GM11168 (cell line): ENCODE results near the gene PSMB7.
"Not testable (repeated sequence)": the region's sequence is repeated elsewhere in the genome, so short reads cannot be mapped to it uniquely, and the experiment has no call there.

ENCODE experiments used
- in situ Hi-C: fragments of 300-500 bp; cut with MboI; formaldehyde crosslinking; loops from one replicate; pipeline ENCODE4 v1.12.0; 2022; ENCODE audit warnings: low sequenced_read_pairs; ENCODE audit not compliant: unreplicated experiment

Gene PSMB7

DNA sequence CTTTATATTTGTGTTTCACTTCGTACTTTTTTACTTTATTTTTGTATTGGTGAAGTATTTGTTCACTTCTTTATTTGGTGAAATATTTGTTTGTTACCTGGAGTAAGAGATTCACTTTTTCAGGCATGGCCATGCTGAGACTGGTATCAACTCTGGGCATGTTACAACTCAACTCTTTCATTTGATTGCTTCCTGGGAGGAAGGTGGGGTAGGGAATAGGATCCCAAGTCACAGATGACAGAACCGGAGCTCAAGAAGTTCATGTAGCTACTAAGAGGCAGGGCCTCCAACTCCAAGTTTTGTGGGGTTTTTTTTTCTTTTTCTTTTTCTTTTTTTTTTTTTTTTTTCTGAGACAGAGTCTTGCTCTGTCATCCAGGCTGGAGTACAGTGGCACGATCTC lies 28.9 kb upstream of the PSMB7 start:
- in situ Hi-C loops, result no loop called here

DNA sequence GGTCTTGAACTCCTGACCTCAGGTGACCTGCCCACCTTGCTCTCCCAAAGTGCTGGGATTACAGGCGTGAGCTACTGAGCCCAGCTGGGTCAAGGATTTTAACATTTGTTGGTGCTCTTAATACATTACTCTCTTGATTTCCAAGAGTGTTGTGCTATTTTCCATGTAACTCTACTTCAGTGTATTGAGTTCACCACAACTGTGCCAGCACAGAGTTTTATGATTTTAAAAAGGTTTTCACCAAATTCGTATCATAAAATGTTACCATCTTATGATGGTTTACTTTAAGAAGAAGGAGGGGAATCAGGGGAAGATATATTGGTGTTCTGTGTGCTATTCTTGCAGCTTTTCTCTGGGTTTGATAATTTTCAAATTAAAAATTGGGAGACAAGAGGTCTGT lies 28.4 kb upstream of the PSMB7 start:
- in situ Hi-C loops, result no loop called here

DNA sequence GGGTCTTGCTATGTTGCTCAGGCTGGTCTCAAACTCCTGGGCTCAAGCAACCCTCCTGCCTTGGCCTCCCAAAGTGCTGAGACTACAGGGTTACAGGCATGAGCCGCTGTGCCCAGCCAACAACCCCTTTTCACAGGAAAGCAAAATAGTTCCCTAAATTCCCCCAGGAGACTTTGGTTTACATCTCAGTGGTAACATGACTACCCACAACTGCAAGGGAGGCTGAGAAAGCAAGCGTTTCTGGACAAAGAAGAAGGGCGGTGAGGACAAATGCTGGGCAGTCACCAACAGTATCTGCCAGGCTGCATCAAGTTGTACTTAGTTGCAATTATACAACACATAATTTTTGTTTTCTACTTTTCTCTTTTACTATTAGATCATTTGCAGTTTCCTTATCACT lies 27.6 kb upstream of the PSMB7 start:
- in situ Hi-C loops, result no loop called here

DNA sequence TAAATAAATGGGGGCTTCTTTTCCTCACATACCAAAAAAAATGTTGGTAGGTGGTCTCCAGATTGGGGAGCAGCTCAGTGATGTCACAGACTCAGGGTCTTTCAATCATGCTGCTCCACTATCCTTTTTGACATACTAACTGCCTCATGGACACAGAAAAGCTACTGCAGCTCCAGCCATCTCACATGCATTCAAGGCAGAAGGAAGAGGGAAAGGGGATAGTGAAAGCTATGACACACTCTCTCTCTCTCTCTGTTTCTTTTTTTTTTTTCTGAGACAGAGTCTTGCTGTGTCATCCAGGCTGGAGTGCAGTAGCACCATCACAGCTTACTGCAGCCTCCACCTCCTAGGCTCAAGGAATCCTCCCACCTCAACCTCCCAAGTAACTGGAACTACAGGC lies 27.1 kb upstream of the PSMB7 start:
- in situ Hi-C loops, result no loop called here

DNA sequence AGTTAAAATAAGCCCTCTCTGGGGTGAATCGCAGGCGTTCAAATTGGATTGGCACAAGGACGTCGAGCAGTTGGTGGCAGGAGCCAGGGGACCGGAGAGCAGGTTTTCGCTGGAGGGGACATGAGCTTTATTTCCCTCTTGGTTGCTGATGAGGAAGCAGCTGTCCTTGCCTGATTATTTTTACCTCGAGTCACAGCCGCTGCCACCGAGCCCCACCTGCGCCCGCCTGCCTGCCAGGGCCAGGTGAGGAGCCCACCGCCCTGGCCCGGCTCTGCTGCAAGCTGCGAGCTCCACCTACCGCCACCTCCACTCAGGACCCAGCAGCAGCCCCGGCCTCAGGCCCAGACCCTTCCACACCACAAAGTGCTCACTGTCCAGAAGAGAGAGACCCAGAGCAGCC lies 26.0 kb upstream of the PSMB7 start:
- in situ Hi-C loops, result no loop called here

DNA sequence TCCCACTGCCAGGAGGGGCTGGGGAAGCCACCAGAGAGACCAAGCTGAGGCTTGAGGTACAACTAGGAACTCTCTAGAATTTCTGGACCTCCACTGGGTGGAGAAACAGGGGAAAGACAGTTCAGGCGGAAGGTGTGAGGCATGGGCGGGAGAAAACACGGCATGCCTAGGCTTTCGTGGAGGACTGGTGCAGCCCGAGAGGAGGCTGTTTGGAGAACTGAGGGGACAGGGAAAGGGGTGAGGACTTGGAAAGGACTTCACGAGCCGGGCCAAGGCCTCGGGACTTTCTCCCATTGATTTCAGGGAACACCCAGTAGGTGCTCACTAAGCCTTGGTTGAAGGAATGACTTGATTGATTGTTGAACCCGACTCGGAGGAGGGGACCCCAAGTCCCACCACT lies 25.5 kb upstream of the PSMB7 start:
- in situ Hi-C loops, result no loop called here

DNA sequence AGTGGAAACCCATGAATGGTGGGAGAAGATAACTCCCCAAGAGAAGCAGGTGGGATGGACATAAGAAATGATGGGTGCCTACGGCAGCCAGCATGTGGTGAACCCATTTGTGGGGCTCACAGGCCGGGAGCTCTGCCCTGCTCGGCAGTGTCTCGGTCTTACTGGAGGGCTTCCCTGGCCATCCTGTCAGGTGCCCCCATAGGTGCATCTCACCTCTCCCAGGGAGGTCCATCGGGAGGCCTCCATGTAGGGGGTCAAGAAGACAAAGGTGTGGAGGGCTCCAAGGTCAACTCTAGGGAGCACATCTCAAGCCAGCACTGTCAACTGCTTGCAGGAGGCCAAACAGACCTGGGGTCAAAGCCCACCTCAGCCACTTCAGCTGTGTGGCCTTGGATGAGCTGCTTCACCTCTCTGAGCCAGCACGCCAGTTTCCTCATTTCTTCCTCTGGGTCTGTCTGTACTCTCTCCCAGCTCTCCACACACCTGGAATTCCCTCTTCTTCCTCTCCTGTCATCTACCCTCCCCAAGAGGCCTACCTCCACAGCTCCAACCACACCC lies 24.5 kb upstream of the PSMB7 start:
- in situ Hi-C loops, result no loop called here

DNA sequence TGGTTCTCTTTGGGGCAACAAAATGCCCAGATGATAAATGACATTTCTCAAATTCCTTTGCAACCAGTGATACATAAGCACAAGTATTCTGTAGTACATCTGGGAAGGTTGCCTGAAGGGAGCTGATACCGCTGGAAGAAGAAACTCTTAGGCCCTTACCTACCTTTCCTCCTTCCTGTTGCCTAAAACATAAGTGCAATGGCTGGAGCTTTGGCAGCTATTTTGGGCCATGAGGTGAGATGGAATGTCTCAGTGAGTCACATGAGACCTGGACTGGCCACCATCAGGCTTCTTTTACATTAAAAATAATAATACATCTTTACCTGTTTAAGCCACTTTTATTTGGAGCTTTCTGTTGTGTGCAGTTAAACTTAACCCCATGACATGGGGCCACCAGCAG lies 23.8 kb upstream of the PSMB7 start:
- in situ Hi-C loops, result no loop called here

DNA sequence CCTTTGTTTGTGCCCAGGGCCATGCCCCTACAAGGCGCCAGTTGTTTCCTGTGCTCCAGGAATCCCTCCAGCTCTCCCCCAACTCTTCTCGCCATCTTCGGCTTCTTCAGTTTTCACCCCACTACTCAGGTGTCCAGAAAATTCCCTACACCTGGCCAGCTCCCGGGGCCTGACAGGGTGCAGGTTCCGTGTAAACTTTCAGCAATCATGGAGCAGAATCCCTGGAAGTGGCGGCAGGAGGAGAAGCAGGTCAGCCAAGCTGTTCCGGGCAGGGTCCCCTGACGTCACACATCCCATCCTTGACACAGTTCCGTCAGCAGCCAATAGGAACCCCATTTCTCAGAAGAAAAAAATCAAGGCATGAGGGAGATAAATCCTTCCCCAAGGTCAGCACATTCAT lies 22.8 kb upstream of the PSMB7 start:
- in situ Hi-C loops, result no loop called here

DNA sequence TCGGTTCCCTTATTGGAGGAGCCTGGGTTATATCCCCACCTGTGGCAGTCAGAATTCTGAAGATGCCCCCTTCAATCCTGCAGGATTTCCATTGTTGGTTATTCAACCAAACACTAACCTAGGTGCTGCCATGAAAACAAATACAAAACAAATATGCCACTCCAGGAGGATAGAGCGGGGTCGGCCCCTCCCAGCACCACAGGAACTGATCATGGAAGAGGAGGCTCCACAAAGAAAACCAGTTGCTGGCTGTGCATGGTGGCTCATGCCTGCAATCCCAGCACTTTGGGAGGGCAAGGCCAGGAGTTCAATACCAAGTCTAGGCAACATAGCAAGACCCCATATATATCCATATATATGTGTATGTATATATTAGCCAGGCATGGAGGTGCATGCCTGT lies 21.8 kb upstream of the PSMB7 start:
- in situ Hi-C loops, result no loop called here

DNA sequence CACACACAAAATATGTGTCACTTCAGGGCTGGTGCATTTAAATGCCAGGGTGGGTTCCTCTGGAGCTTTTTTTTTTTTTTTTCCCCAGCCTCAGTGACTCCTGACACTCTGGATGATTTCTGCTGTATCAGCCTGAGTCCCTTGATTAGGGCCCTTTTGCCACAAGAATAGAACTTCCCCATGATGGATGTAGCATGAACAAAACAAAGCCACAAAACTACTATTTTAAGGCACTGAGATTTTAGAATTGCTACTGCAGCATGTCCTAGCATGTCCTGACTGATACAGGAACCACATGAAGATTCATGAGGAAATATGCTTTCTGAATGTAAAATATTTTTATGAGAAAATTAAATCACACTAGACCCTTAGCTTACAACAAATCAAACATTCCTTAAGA lies 21.1 kb upstream of the PSMB7 start:
- in situ Hi-C loops, result no loop called here

DNA sequence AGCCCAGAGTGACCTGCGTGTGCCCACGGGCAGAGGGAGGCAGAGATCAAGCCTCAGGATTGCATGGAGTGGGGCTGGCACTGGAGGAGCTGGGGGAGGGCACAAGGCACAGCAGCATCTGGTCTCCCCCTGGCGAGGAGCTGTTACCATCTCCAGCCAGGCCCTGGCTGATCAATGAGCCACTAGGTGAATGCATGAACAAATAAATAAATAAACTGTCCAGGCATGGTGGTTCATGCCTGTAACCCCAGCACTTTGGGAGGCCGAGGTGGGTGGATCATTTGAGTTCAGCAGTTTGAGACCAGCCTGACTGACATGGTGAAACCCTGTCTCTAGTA lies 14.3 kb upstream of the PSMB7 start:
- in situ Hi-C loops, result no loop called here

DNA sequence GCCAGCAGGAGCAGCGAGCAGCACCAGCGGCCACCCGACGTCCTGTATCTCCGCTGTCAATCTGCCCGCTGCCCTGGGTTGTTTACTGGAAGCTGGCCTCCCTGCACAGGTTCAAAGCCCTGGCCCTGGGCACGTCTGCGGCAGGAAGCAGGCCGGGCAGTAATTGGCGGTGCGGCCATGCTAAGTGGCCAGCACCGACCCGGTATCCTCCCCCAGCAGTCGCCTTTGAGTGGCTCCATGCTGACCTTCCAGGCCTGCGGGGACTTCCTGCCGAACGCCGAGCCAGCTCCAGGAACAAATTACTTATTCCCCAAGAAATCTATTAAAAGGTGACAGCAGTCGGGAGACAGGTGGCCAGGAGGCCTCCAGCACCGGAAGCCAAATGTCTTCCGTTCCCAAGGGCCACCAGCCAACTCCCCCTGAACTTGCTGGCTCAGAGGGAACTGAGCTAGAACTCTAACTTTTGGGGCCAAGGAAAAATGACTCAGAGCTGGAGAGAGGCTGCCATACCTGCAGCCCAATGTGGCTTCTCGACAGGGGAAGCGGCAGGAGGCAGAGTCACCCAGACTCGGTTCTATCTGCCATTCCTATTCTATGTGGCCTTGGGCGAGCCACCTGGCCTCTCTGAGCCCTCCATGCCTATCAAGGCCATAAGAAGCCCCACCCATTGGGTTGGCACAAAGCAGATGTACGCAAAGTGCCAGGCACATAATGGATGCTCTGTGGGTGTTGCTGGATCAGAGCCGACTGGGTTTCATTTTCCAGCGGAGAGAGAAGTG lies 13.7 kb upstream of the PSMB7 start:
- in situ Hi-C loops, result no loop called here

DNA sequence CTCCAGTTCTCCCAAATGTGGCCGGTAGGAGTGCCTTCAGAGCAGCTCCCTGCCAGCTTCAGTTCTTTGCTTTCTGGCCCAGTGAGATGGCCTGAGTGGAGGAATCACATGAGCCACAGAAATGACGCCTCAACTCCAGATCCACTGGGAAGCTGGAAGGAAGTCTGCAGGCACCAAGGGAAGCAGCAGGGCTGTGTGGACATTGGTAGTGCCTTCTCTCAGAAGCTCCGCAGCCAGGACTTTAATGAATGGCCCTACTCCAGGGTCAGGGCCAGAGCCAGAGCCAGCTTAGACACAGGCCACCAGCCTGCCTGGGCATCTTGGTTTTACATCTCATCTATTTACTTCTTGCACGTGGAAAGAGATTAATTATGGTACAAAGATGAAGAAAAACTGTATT lies 12.0 kb upstream of the PSMB7 start:
- in situ Hi-C loops, result no loop called here

DNA sequence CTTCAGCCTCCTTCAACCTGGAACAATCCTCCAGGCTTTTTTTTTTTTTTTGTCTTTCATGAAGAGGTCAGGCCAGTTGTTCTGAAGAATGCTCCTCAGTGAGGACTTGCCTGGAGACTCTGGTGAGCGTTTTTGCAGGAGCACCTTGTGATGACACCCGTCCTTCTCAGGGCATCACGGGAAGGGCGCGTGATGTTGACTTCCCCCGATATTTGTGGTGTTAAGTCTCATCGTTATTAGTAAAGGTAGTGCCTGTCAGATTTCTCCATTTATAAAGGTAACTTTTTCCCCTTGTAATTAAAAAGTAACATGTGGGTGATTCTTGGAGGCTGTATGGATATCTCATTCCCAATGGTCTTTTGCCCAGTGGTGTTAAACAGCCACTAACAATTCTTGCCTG lies 11.1 kb upstream of the PSMB7 start:
- in situ Hi-C loops, result no loop called here

DNA sequence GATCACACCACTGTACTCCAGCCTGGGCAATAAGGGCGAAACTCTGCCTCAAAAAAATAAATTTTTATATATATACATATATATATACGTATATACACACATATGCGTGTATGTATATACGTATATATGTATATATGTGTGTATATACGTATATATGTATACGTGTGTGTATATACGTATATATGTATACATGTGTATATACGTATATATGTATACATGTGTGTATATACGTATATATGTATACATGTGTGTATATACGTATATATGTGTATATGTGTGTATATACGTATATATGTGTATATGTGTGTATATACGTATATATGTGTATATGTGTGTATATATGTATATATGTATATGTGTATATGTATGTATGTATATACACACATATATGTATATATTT lies 10.5 kb upstream of the PSMB7 start:
- in situ Hi-C loops, result not testable (repeated sequence)

DNA sequence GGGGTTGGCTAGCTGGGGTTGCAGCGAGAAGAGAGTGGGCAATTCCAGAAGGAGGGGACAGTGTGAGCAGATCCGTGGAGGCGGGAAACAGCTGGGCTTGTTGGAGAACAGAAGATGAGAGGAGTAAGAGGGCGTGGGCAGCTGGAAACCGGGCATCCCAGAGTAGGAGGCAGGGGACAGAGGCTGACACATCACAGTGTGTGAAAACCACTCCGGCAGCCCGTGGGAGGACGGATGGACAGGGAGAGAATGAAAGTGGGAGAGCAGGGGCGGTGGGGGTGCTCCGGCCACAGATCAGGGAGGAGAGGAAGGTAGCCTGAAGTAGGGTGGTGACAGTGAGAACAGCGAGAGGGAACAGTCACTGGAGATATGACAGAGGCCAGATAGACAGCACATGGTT lies 8.3 kb upstream of the PSMB7 start:
- in situ Hi-C loops, result no loop called here

DNA sequence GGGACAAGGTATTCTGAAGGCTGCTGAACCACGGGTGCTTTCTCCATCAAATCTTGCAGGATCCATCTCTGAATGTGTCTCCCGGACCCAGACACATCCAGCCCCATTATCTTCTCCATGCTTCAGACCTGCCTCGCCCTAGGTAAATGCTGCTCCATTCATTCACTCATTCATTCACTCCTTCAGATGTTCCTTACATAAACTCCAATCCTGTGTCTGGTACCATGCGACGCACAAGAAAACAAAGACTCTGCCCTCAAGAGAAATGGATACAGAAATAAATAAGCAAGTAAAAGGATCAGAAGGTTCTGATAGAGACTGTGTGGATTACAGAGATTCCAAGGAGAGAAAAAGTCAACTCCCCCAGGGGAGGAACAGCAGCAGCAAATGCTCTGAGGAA lies 7.9 kb upstream of the PSMB7 start:
- in situ Hi-C loops, result no loop called here

DNA sequence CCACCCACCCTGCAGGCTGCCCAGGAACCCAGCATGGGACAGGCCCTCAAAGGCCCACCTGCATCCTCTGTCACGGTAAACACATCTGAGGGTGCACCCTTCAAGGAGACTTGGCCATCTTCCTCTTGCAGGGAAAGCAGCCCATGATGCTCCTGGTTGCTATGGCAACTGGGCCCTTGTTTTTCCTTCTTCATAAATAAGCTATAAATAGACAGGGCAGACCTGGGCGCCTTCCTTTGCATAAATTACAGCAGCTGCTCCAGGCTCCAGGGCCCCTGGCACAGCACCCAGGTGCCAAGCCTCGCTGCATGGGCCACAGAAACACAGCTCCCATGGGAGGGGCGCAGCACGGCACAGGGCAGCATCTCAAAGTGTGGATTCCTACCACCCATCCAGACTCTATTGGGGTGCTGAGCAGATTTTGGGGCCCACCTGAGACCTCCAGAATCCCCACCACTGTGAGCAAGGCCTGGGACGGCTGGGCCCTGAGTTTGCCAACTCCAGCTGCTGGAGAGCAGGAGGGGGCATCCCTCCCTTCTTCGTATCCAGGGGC lies 5.8 kb upstream of the PSMB7 start:
- in situ Hi-C loops, result no loop called here

DNA sequence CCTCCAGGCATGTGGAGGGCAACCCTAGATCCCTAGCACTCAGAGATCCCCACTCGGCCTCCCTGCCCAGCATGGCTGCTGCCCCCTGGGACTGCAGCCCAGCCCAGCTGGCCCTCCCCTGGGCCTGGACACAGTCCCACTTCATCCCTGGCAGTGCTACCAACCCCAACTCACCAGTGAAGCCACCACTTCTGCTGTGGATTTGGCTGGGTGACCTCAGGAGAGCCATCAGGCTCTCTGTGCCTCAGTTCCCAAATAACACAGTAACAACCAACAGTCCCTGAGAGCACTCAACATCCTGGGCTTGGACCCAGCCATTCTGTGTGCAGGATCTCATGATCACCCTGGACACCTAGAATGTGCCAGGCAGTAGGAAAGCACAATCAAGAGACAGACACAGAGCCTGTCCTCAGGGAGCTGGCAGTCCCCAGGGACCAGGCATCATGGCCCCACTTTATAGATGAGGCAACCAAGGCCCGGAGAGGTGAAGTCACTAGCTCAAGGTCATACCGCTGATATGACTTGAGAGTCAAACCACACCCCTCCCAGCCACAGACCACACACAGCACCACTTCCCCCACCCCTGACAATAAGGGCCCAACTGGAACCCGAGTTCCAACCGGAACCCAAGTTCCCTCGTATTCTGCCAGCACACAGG lies 4.7 kb upstream of the PSMB7 start:
- in situ Hi-C loops, result loop anchor here (5.0 kb wide), 1 partner anchor 112 kb away; no protein-coding TSS in a partner anchor

DNA sequence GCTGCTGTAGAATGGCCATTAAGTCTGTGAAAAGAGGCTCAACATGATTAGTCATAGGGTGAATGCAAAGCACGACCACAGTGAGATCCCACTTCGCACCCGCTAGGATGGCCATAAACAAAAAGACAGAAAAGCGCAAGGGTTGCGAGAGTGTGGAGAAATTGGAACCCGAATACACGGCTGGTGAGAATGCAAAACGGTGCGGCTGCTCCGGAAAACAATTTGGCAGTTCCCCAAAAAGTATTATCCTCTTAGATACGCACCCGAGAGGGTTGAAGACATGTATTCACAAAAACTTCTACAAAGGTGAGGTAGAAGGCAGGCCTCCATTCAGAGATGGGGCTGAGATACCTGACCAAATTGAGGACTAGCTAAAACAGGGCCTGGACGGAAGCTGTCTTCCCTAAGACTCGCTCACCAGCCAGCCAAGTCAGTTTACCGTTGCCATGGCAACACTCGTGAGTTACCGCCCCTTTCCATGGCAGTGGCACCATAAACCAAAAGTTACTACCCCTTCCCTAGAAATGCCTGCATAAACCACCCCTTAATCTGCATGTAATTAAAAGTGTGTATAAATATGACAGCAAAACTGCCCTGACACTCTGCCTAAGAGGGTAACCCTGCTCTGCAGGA lies 726 bp upstream of the PSMB7 start:
- in situ Hi-C loops, result loop anchor here (5.0 kb wide), 1 partner anchor 116 kb away; no protein-coding TSS in a partner anchor
